Measurements from ENCODE around the gene PLPPR1.

DNA sequence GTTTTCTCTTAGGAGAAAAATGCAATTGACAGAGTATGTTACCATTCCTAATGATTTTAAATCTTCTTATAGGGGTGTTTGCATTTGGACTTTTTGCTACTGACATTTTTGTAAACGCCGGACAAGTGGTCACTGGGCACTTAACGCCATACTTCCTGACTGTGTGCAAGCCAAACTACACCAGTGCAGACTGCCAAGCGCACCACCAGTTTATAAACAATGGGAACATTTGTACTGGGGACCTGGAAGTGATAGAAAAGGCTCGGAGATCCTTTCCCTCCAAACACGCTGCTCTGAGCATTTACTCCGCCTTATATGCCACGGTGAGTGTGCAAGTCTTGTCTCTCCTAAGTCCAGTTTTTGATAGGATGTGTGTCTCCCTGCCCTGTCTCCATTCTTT lies 280.6 kb downstream of the PLPPR1 start:
- TF ChIP-seq, protein P1, sequence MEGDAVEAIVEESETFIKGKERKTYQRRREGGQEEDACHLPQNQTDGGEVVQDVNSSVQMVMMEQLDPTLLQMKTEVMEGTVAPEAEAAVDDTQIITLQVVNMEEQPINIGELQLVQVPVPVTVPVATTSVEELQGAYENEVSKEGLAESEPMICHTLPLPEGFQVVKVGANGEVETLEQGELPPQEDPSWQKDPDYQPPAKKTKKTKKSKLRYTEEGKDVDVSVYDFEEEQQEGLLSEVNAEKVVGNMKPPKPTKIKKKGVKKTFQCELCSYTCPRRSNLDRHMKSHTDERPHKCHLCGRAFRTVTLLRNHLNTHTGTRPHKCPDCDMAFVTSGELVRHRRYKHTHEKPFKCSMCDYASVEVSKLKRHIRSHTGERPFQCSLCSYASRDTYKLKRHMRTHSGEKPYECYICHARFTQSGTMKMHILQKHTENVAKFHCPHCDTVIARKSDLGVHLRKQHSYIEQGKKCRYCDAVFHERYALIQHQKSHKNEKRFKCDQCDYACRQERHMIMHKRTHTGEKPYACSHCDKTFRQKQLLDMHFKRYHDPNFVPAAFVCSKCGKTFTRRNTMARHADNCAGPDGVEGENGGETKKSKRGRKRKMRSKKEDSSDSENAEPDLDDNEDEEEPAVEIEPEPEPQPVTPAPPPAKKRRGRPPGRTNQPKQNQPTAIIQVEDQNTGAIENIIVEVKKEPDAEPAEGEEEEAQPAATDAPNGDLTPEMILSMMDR (IDR thresholded peaks at IDR 0.05), result no peak
- TF ChIP-seq POLR2A (IDR thresholded peaks at IDR 0.05), result no peak
